PC-9 (cell line): ENCODE measurements around the gene CPT1C. TPM values are rescaled to one million over a fixed set of nuclear protein-coding genes. Genes with fewer than 3 reads are reported as not detected.

Experiments used
- BruUV-seq: library from RNA; stranded (reverse); fragments of 400-500 nt; replicated peaks from 2 replicates; lab custom pipeline; 2021; lab: Mats Ljungman, UMichigan
- CTCF ChIA-PET: fragments of 300-600 bp; sonication (Branson Sonifier 250); formaldehyde crosslinking; loops from one replicate; lab custom pipeline; 2022; ENCODE audit warnings: antibody characterized with exemption; lab: Charles Lee
- POLR2A ChIA-PET: fragments of 300-600 bp; sonication (Branson Sonifier 250); formaldehyde crosslinking; loops from one replicate; lab custom pipeline; 2022; ENCODE audit warnings: antibody characterized with exemption; ENCODE audit not compliant: unreplicated experiment; lab: Charles Lee
- DNase-seq, 2 experiments: peaks; one replicate each; pipeline versions ENCODE4 v3.0.0 to v3.0.0-alpha.2; 2015 to 2022; ENCODE audit warnings: mixed read lengths in 1 of 2
- H2AFZ ChIP-seq: fragments of 200-600 bp; sonication (generic); 2 replicates; pipeline ENCODE4 v1.8.1; 2017; ENCODE audit warnings: antibody characterized with exemption
- H3F3A ChIP-seq: fragments of 200-600 bp; sonication (generic); 2 replicates; pipeline ENCODE4 v1.8.1; 2017; ENCODE audit warnings: antibody characterized with exemption, mild to moderate bottlenecking, low read depth; ENCODE audit not compliant: insufficient read depth
- H3K27ac ChIP-seq: fragments of 200-600 bp; sonication (generic); 2 replicates; pipeline ENCODE4 v1.6.1; 2016; ENCODE audit warnings: mixed run types
- H3K27me3 ChIP-seq: fragments of 200-600 bp; sonication (generic); 2 replicates; pipeline ENCODE4 v1.6.1; 2016; ENCODE audit warnings: low read depth, mixed run types; ENCODE audit not compliant: insufficient read depth
- H3K36me3 ChIP-seq: fragments of 200-600 bp; sonication (generic); 2 replicates; pipeline ENCODE4 v1.6.1; 2016; ENCODE audit warnings: low read depth, mixed run types
- H3K4me1 ChIP-seq: fragments of 200-600 bp; sonication (generic); replicated peaks from 2 replicates; pipeline ENCODE4 v1.6.1; 2016; ENCODE audit warnings: mixed run types; ENCODE audit not compliant: insufficient read depth
- H3K4me2 ChIP-seq: fragments of 200-600 bp; sonication (generic); 2 replicates; pipeline ENCODE4 v1.6.1; 2017; ENCODE audit warnings: mixed run types
- H3K4me3 ChIP-seq: fragments of 200-600 bp; sonication (generic); 2 replicates; pipeline ENCODE4 v1.6.1; 2016; ENCODE audit warnings: mixed run types
- H3K79me2 ChIP-seq: fragments of 200-600 bp; sonication (generic); 2 replicates; pipeline ENCODE4 v1.6.1; 2017; ENCODE audit warnings: low read depth, mixed run types
- H3K9me2 ChIP-seq: fragments of 200-600 bp; sonication (generic); 2 replicates; pipeline ENCODE4 v1.8.1; 2017; ENCODE audit warnings: mild to moderate bottlenecking; ENCODE audit not compliant: insufficient read depth
- H3K9me3 ChIP-seq: fragments of 200-600 bp; sonication (generic); 2 replicates; pipeline ENCODE4 v1.8.1; 2016; ENCODE audit warnings: low read depth; ENCODE audit not compliant: insufficient read depth
- H4K20me1 ChIP-seq: fragments of 200-600 bp; sonication (generic); 2 replicates; pipeline ENCODE4 v1.8.1; 2017; ENCODE audit not compliant: insufficient read depth
- EZH2 ChIP-seq: fragments of 200-600 bp; sonication (generic); IDR thresholded peaks from 2 replicates; pipeline ENCODE4 v1.8.0; 2017; ENCODE audit warnings: antibody characterized with exemption, low read depth
- intact Hi-C: fragments of 100-400 bp; cut with micrococcal nuclease; formaldehyde crosslinking; loops from one replicate; pipeline ENCODE4 v1.10.0; 2022; ENCODE audit not compliant: unreplicated experiment
- total RNA-seq: library from RNA; stranded (reverse); gene quantifications from 2 replicates; pipeline ENCODE4 v1.2.3, GENCODE V29; 2021
- TF ChIP-seq, protein P1 (sequence below): fragments of 200-600 bp; sonication (generic); conservative IDR thresholded peaks from 2 replicates; pipeline ENCODE4 v1.6.1; 2017; ENCODE audit warnings: mixed run types, antibody characterized with exemption, mild to moderate bottlenecking, moderate library complexity

The CPT1C gene
- total RNA-seq, 1 experiment from 2014 or later, result 1.7 TPM

DNA sequence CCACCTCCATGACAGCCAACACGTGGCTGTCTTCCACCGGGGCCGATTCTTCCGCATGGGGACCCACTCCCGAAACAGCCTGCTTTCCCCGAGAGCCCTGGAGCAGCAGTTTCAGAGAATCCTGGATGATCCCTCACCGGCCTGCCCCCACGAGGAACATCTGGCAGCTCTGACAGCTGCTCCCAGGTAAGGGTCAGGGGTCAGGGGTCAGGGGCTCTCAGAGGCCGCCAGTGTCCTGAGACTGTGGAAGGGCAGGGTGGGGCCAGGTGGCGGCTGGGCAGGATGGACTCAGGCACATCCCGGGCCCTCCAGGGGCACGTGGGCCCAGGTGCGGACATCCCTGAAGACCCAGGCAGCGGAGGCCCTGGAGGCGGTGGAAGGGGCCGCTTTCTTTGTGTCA is 15.0 kb downstream of the CPT1C start:
- ChIA-PET POLR2A (no interaction called here), CTCF (no interaction called here)
- TF ChIP-seq, protein P1, sequence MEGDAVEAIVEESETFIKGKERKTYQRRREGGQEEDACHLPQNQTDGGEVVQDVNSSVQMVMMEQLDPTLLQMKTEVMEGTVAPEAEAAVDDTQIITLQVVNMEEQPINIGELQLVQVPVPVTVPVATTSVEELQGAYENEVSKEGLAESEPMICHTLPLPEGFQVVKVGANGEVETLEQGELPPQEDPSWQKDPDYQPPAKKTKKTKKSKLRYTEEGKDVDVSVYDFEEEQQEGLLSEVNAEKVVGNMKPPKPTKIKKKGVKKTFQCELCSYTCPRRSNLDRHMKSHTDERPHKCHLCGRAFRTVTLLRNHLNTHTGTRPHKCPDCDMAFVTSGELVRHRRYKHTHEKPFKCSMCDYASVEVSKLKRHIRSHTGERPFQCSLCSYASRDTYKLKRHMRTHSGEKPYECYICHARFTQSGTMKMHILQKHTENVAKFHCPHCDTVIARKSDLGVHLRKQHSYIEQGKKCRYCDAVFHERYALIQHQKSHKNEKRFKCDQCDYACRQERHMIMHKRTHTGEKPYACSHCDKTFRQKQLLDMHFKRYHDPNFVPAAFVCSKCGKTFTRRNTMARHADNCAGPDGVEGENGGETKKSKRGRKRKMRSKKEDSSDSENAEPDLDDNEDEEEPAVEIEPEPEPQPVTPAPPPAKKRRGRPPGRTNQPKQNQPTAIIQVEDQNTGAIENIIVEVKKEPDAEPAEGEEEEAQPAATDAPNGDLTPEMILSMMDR, result no peak
- no peak for TF ChIP-seq EZH2
- H3K27ac ChIP-seq, result no peak overlapping the region
- no peak overlapping the region for H3K4me2 ChIP-seq
- 0 out of 2 replicates have a peak, but pooled peaks cover 7% of the 10 kb centered on the region for H3F3A ChIP-seq
- no peaks in the 10 kb centered on the region for H3K9me2 ChIP-seq
- no peaks in the 10 kb centered on the region for H3K4me1 ChIP-seq
- H3K79me2 ChIP-seq, result no peaks in the 10 kb centered on the region
- no peaks in the 10 kb centered on the region for H3K36me3 ChIP-seq
- BruUV-seq, result no TSS peak
- intact Hi-C loops, result no loop called here
- no peak for DNase-seq
- no peaks in the 10 kb centered on the region for H3K9me3 ChIP-seq
- no peaks in the 10 kb centered on the region for H4K20me1 ChIP-seq
- H2AFZ ChIP-seq, result no peak overlapping the region
- H3K27me3 ChIP-seq, result no peaks in the 10 kb centered on the region
- H3K4me3 ChIP-seq, result no peak overlapping the region

- Histone ChIP-seq H3K9me3 (no peaks in the 10 kb centered on the region), H3K27ac (no peak overlapping the region), H3K4me3 (no peak overlapping the region), H3K79me2 (no peaks in the 10 kb centered on the region), H4K20me1 (no peaks in the 10 kb centered on the region), H3K9me2 (no peaks in the 10 kb centered on the region), H3K4me1 (peaks cover 20% of the 10 kb centered on the region), H2AFZ (no peak overlapping the region), H3K4me2 (no peak overlapping the region), H3F3A (peaks cover 23% of the 10 kb centered on the region), H3K27me3 (no peaks in the 10 kb centered on the region), H3K36me3 (no peaks in the 10 kb centered on the region)
- ChIA-PET CTCF (no interaction called here), POLR2A (interaction anchor here (0.6 kb wide), 1 partner anchor 221 kb away, joined by 4 read pairs; no protein-coding TSS in a partner anchor)
- no peak for DNase-seq
- TF ChIP-seq, protein P1, result no peak
- no peak for TF ChIP-seq EZH2
- BruUV-seq, result no TSS peak
- intact Hi-C loops, result no loop called here
Observed at GRCh38 chr19:49710372-49710951, 19.5 kb downstream of the CPT1C start.

DNA sequence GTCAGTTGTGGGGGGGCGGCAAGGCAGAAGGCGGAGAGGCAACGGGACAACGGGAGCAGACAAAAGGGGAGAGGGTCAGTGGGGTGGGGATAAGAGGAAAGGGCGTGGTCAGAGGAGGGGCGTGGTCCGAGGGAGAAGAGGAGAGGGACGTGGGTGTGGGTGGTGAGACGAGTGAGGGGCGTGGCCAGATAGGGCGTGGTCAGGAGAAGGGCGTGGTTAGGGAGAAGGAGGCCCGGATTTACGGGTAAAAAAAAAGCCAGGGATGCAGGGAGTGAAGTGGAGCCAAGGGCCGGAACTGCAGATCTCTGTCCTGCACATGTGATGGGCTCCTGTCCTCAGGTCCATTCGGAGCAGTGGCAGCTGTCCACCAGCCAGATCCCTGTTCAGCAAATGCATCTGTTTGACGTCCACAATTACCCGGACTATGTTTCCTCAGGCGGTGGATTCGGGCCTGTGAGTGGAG is 21.5 kb downstream of the CPT1C start:
- intact Hi-C loops, result no loop called here
- H3K36me3 ChIP-seq, result no peaks in the 10 kb centered on the region
- H3K9me2 ChIP-seq, result no peaks in the 10 kb centered on the region
- H3K27ac ChIP-seq, result no peak overlapping the region
- no peaks in the 10 kb centered on the region for H3K79me2 ChIP-seq
- peak overlapping the region; percentile 22; the same call in 1 of the 2 replicates for H3K4me2 ChIP-seq
- peaks cover 23% of the 10 kb centered on the region for H3F3A ChIP-seq
- peak; percentile 47 to 53 for DNase-seq
- no peaks in the 10 kb centered on the region for H4K20me1 ChIP-seq
- CTCF ChIA-PET, result interaction anchor here (0.7 kb wide), 1 partner anchor 33 kb away, joined by 7 read pairs; no protein-coding TSS in a partner anchor
- no peaks in the 10 kb centered on the region for H3K27me3 ChIP-seq
- H3K4me1 ChIP-seq, result peaks cover 20% of the 10 kb centered on the region
- no peak overlapping the region for H2AFZ ChIP-seq
- no TSS peak for BruUV-seq
- no peak overlapping the region for H3K4me3 ChIP-seq
- H3K9me3 ChIP-seq, result no peaks in the 10 kb centered on the region
- POLR2A ChIA-PET, result no interaction called here
- no peak for TF ChIP-seq EZH2
- TF ChIP-seq, protein P1, result no peak
